SJSA1 (cell line): Measurements from ENCODE around the gene RTKN. TPM values are rescaled to one million over a fixed set of nuclear protein-coding genes. Genes with fewer than 3 reads are reported as not detected.
A peak's percentile ranks its signal among the peaks of the same experiment; 100 is the strongest.
"Not testable (repeated sequence)": the region's sequence is repeated elsewhere in the genome, so short reads cannot be mapped to it uniquely, and the experiment has no call there.

ENCODE experiments used
- DNase-seq, 2 experiments: peaks; one replicate each; pipeline ENCODE4 v3.0.0-alpha.2; 2015 to 2020; ENCODE audit warnings: low spot score in 2 of 2, low read depth in 1 of 2
- H3K27ac ChIP-seq: fragments of 250-450 bp; sonication (Bioruptor Pico); 2 replicates; pipeline ENCODE4 v1.5.1; 2020; ENCODE audit warnings: mild to moderate bottlenecking, moderate library complexity
- H3K27me3 ChIP-seq: fragments of 250-450 bp; sonication (Bioruptor Pico); replicated peaks from 2 replicates; pipeline ENCODE4 v1.5.1; 2020; ENCODE audit warnings: mild to moderate bottlenecking, moderate library complexity
- H3K36me3 ChIP-seq: fragments of 250-450 bp; sonication (Bioruptor Pico); 2 replicates; pipeline ENCODE4 v1.5.1; 2020; ENCODE audit warnings: mild to moderate bottlenecking
- H3K4me1 ChIP-seq: fragments of 250-450 bp; sonication (Bioruptor Pico); replicated peaks from 2 replicates; pipeline ENCODE4 v1.6.1; 2021; ENCODE audit warnings: mild to moderate bottlenecking
- H3K4me3 ChIP-seq: fragments of 250-450 bp; sonication (Bioruptor Pico); 2 replicates; pipeline ENCODE4 v1.5.1; 2020; ENCODE audit warnings: mild to moderate bottlenecking
- H3K9me3 ChIP-seq: fragments of 250-450 bp; sonication (Bioruptor Pico); replicated peaks from 2 replicates; pipeline ENCODE4 v1.5.1; 2020; ENCODE audit warnings: mild to moderate bottlenecking
- total RNA-seq: library from RNA; depleted of rRNA; stranded (reverse); fragments of >200 nt; shearing (Covaris generic); gene quantifications from 2 replicates; pipeline ENCODE4 v1.2.3, GENCODE V29; 2014

RTKN gene
- total RNA-seq, 1 experiment from 2014 or later = 8.7 TPM

- Histone ChIP-seq H3K9me3 (no peaks in the 10 kb centered on the region), H3K27ac (no peak within 1 kb of the TSS), H3K27me3 (no peaks in the 10 kb centered on the region), H3K4me3 (peak within 1 kb of the TSS; percentile 47), H3K36me3 (peaks cover 10% of the 10 kb centered on the region), H3K4me1 (peaks cover 16% of the 10 kb centered on the region)
- peak; percentile 95 to 96 for DNase-seq
These were observed 13.1 kb upstream of the RTKN start, which contains the start of gene INO80B for GRCh38 chr2:74454654-74455511. Gene INO80B (plus strand): TSS chr2:74455087. CDS start chr2:74455117, 30 bp downstream.

DNA sequence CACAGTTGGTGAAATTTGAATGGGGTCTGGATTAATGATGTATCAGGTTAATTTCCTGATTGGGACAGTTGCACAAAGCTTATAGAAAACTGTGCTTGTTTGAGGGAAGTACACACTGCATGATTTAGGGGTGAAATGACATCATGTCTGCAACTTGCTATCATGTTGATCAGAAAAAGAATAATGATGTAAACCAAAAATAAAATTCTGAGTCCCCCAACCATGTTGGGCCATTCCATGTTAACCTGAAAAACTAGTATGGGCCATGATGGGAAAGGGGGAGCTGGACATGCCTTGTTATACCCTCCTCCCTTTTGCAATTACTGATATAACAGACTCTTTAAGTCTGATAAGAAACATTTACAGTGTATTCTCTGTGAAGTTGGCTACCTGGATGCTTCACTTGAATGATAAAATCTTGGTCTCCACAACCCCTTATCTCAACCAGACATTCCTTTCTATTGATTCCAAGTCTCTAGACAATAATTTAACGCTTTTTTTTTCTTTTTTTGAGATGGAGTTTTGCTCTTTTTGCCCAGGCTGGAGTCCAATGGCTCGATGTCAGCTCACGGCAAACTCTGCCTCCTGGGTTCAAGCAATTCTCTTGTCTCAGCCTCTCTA, 8.9 kb upstream of the RTKN start:
- Histone ChIP-seq H3K36me3 (no peaks in the 10 kb centered on the region), H3K4me1 (peaks cover 8% of the 10 kb centered on the region), H3K27ac (no peak overlapping the region), H3K4me3 (no peak overlapping the region), H3K27me3 (no peaks in the 10 kb centered on the region), H3K9me3 (no peaks in the 10 kb centered on the region)
- no peak for DNase-seq

DNA sequence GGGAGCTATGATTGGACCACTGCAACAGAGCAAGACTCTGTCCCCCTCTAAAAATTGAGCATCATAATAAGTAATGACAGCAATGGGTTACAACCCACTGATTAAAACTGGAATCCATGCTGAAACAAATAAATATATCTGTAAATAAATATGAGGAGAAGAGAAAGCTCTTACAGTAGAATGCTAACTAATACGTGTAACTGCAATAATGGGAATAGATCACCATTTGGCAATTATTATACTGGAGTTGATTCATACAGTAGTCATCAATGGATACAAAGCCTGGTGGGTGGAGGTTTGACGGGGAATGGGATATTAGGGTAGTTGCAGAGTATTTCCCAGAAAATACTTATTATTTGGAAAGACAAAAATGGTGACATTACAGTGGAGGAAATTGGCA, 7.0 kb upstream of the RTKN start:
- Histone ChIP-seq H3K27me3 (no peaks in the 10 kb centered on the region), H3K36me3 (no peaks in the 10 kb centered on the region), H3K4me3 (no peak overlapping the region), H3K9me3 (no peaks in the 10 kb centered on the region), H3K27ac (no peak overlapping the region), H3K4me1 (peaks cover 9% of the 10 kb centered on the region)
- DNase-seq = no peak

- H3K36me3 ChIP-seq = no peaks in the 10 kb centered on the region
These were observed 5.7 kb upstream of the RTKN start for GRCh38 chr2:74447230-74447999.

GRCh38 chr2:74444498-74445318, 3.0 kb upstream of the RTKN start:
- Histone ChIP-seq H3K9me3 (no peaks in the 10 kb centered on the region), H3K27ac (no peak overlapping the region), H3K4me1 (peaks cover 21% of the 10 kb centered on the region), H3K36me3 (no peaks in the 10 kb centered on the region), H3K27me3 (no peaks in the 10 kb centered on the region), H3K4me3 (no peak overlapping the region)
- DNase-seq = no peak

More at GRCh38 chr2:74447230-74447999, 5.7 kb upstream of the RTKN start:
- Histone ChIP-seq H3K4me1 (peaks cover 10% of the 10 kb centered on the region), H3K4me3 (no peak overlapping the region), H3K27ac (no peak overlapping the region), H3K9me3 (no peaks in the 10 kb centered on the region), H3K27me3 (no peaks in the 10 kb centered on the region)
- no peak for DNase-seq

GRCh38 chr2:74442483-74443297, 953 bp upstream of the RTKN start:
- H3K27ac ChIP-seq, H3K9me3 ChIP-seq, DNase-seq, H3K36me3 ChIP-seq, H3K4me3 ChIP-seq, H3K27me3 ChIP-seq: not testable (repeated sequence)
- H3K4me1 ChIP-seq = peaks cover 31% of the 10 kb centered on the region

DNA sequence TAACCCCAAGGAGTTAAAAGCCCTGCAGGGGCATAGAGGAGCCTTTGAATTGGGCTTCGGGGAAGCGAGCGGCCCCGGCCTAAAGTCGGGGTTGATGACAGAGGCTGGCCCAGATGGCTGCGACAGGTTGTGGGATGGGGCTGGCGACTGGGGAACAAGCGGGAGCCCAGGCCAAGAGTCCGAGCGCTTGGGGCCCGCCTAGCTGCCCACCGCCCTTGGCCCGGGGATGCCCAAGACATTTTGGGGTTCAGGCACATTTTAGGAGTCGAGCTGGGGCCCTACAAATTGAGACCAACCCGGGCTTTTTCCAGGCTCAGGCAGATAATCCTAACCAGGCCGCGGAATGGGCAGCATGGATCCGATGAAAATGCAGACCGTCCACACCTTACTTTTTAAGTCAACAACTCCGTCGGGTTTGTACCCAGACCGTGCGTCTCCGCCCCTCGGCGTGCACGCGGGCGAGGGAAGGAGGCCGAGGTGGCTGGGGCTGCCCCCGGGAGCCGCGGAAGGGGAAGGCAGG, 507 bp downstream of the RTKN start:
- Histone ChIP-seq H3K36me3 (no peaks in the 10 kb centered on the region), H3K27ac (no peak overlapping the region), H3K27me3 (no peaks in the 10 kb centered on the region), H3K4me1 (peaks cover 35% of the 10 kb centered on the region), H3K9me3 (no peaks in the 10 kb centered on the region), H3K4me3 (no peak overlapping the region)
- DNase-seq = no peak

- Histone ChIP-seq H3K9me3 (no peaks in the 10 kb centered on the region), H3K4me1 (peaks cover 35% of the 10 kb centered on the region), H3K27me3 (no peaks in the 10 kb centered on the region), H3K27ac (peak overlapping the region; percentile 47), H3K36me3 (no peaks in the 10 kb centered on the region), H3K4me3 (peak overlapping the region; percentile 44)
- DNase-seq = peak; percentile 78 to 88
These were observed 1.2 kb downstream of the RTKN start for GRCh38 chr2:74440378-74441169.

DNA sequence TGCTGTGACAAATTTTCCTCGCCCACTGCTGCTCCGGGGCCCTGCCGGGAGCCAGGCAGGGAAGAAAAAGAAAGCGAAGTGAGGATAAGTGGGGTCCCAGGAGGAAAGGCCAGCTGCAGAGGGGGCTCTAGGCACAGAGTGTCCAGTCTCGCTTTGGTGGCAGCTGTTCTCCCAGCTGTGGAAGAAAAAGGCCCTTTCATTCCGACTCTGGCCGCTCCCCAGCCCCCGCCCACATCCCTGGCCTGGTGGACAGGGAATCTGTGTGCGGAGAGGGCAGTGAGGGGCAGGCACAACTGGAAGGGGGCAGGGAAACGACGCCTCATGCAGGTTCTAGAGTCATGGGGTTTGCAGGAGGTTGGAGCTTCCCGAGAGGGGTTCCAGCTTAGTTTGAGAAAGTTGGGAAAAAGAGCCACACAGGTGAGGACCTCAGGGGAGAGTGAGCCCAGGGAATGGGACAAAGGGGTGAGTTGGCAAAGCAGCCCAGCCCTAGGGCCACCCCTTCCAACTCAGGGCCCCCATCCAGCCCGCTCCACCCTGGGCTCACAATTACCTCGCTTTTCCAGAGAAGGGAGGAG, 1.8 kb downstream of the RTKN start:
- peaks cover 35% of the 10 kb centered on the region for H3K4me1 ChIP-seq
- DNase-seq = peak in 1 of 2 experiments; percentile 19
- H3K4me3 ChIP-seq = peak overlapping the region; percentile 44
- no peaks in the 10 kb centered on the region for H3K27me3 ChIP-seq
- H3K9me3 ChIP-seq = no peaks in the 10 kb centered on the region
- H3K36me3 ChIP-seq = no peaks in the 10 kb centered on the region
- 0 out of 2 replicates have a peak overlapping the region, but pooled peaks have one; percentile 47 for H3K27ac ChIP-seq

GRCh38 chr2:74439373-74439772, 2.4 kb downstream of the RTKN start:
- H3K27ac ChIP-seq = no peak overlapping the region
- no peak for DNase-seq

GRCh38 chr2:74438248-74438647, 3.5 kb downstream of the RTKN start:
- H3K9me3 ChIP-seq = no peaks in the 10 kb centered on the region
- H3K27ac ChIP-seq = no peak overlapping the region
- H3K27me3 ChIP-seq = no peaks in the 10 kb centered on the region
- H3K36me3 ChIP-seq = no peaks in the 10 kb centered on the region
- peaks cover 25% of the 10 kb centered on the region for H3K4me1 ChIP-seq
- no peak overlapping the region for H3K4me3 ChIP-seq
- DNase-seq = no peak

More at GRCh38 chr2:74439373-74439772, 2.4 kb downstream of the RTKN start:
- no peaks in the 10 kb centered on the region for H3K36me3 ChIP-seq
- H3K27me3 ChIP-seq = no peaks in the 10 kb centered on the region
- peaks cover 32% of the 10 kb centered on the region for H3K4me1 ChIP-seq
- H3K9me3 ChIP-seq = no peaks in the 10 kb centered on the region
- peak overlapping the region; percentile 44 for H3K4me3 ChIP-seq
